ENCODE results near the gene YTHDC1. TPM values are rescaled to one million over a fixed set of nuclear protein-coding genes. Genes with fewer than 3 reads are reported as not detected.

YTHDC1 gene
- total and polyA plus RNA-seq, 2 of the 13 experiments (the other 11 are each of a cell fraction or from before 2014, with no cell fraction given), result 37.3 to 56.8 TPM

DNA sequence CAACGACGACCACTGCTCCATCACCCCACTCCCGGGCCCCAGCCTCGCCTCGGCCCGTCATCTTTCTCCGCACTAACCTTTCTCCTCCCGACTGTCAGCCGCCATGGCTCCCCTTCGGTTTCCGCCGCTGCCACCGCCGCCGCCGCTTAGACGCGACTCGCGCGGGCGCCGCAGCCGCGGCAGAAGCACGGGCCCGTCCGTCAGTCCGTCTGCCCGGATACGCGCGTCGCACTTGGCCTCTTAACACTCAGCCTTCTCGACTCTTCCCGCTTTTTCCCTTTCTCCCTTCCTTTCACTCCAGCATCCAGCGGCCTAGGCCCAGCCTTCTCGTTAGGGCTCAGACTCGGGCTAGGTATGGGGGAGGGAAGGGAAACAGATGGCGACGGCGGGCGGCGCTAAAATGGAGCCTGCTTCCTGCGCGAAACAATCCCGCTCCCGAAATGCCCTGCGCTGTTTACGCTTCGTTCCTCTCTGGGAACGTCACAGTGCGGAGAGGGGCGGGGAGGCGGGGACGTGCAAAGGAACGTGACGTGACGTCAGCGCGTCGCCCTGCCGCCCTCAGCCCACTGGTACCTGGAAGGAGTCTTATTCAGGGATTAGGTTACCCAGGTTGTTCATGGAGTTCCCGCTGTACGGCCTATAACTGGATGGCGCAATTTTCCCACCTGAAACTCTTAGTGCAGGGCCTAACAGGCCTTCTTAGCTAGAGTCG, at the start of gene YTHDC1 (continued):
- TF ChIP-seq ZNF33A (CRISPR knock-in tag; IDR thresholded peaks at IDR 0.05; ENCODE audit: borderline replicate concordance), result no peak
- TF ChIP-seq HNF1B (CRISPR knock-in tag; IDR thresholded peaks at IDR 0.05), result peak; percentile 45
- TF ChIP-seq ATF1 (CRISPR knock-in tag; IDR thresholded peaks at IDR 0.05), result peak; percentile 96
- TF ChIP-seq, protein P1, sequence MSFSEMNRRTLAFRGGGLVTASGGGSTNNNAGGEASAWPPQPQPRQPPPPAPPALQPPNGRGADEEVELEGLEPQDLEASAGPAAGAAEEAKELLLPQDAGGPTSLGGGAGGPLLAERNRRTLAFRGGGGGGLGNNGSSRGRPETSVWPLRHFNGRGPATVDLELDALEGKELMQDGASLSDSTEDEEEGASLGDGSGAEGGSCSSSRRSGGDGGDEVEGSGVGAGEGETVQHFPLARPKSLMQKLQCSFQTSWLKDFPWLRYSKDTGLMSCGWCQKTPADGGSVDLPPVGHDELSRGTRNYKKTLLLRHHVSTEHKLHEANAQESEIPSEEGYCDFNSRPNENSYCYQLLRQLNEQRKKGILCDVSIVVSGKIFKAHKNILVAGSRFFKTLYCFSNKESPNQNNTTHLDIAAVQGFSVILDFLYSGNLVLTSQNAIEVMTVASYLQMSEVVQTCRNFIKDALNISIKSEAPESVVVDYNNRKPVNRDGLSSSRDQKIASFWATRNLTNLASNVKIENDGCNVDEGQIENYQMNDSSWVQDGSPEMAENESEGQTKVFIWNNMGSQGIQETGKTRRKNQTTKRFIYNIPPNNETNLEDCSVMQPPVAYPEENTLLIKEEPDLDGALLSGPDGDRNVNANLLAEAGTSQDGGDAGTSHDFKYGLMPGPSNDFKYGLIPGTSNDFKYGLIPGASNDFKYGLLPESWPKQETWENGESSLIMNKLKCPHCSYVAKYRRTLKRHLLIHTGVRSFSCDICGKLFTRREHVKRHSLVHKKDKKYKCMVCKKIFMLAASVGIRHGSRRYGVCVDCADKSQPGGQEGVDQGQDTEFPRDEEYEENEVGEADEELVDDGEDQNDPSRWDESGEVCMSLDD (CRISPR knock-in tag; IDR thresholded peaks at IDR 0.05; ENCODE audit: borderline replicate concordance), result no peak
- TF ChIP-seq, protein P2, sequence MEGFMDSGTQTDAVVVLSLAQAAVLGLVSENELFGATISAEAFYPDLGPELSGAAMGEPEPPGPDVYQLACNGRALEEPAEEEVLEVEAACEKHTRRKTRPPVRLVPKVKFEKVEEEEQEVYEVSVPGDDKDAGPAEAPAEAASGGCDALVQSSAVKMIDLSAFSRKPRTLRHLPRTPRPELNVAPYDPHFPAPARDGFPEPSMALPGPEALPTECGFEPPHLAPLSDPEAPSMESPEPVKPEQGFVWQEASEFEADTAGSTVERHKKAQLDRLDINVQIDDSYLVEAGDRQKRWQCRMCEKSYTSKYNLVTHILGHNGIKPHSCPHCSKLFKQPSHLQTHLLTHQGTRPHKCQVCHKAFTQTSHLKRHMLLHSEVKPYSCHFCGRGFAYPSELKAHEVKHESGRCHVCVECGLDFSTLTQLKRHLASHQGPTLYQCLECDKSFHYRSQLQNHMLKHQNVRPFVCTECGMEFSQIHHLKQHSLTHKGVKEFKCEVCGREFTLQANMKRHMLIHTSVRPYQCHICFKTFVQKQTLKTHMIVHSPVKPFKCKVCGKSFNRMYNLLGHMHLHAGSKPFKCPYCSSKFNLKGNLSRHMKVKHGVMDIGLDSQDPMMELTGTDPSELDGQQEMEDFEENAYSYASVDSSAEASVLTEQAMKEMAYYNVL (CRISPR knock-in tag; IDR thresholded peaks at IDR 0.05; ENCODE audit: borderline replicate concordance), result peak; percentile 75; the same call in 1 of the 2 replicates
- peak; percentile 37 for TF ChIP-seq JARID2 (CRISPR knock-in tag; IDR thresholded peaks at IDR 0.05; ENCODE audit: insufficient replicate concordance)
- TF ChIP-seq SALL1 (CRISPR knock-in tag; IDR thresholded peaks at IDR 0.05), result peak; percentile 95
- peak; percentile 96 for TF ChIP-seq ZMAT3 (CRISPR knock-in tag; conservative IDR thresholded peaks at IDR 0.05)
- TF ChIP-seq ZMYM4 (CRISPR knock-in tag; IDR thresholded peaks at IDR 0.05), result peak; percentile 100
- TF ChIP-seq SALL2 (CRISPR knock-in tag; IDR thresholded peaks at IDR 0.05), result peak; percentile 85; the same call in 1 of the 2 replicates
- TF ChIP-seq MEF2D (CRISPR knock-in tag; IDR thresholded peaks at IDR 0.05), result peak; percentile 26
- TF ChIP-seq ZXDC (CRISPR knock-in tag; IDR thresholded peaks at IDR 0.05), result 0 out of 2 replicates have a peak, but pooled peaks have one; percentile 19
- peak; percentile 53; the same call in 1 of the 2 replicates for TF ChIP-seq ZNF317 (CRISPR knock-in tag; IDR thresholded peaks at IDR 0.05)
- TF ChIP-seq, protein P3, sequence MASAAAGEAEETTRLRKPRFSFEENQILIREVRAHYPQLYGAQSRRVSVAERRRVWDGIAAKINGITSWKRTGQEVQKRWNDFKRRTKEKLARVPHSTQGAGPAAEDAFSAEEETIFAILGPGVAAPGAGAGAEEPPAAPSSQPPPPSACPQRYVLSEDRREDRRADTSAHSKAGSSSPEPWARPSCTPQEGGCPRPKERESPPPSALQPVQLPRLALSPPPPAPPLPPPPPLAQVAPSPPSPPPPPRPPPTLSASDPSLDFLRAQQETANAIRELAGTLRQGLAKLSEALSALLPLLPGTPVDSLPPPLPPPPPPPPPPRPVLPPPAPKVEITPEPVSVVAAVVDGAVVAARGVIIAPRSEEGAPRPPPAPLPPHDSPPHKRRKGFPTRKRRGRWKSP (CRISPR knock-in tag; IDR thresholded peaks at IDR 0.05), result peak; percentile 97
- peak; percentile 82 for TF ChIP-seq ZNF776 (CRISPR knock-in tag; IDR thresholded peaks at IDR 0.05)
- TF ChIP-seq GABPA (IDR thresholded peaks at IDR 0.05; ENCODE audit: low read depth, low read length), result no peak
- TF ChIP-seq GABPA (CRISPR knock-in tag; IDR thresholded peaks at IDR 0.05; ENCODE audit: low read depth), result peak; percentile 80
